WTC11 (cell line): ENCODE results near the gene ASIC3. TPM values are rescaled to one million over a fixed set of nuclear protein-coding genes. Genes with fewer than 3 reads are reported as not detected.

Experiments
- ATAC-seq: fragments of 200-7000 bp; cut with Tn5 transposase; 2 replicates; pipeline ENCODE4 v1.10.0; 2021; ENCODE audit warnings: mild to moderate bottlenecking, moderate library complexity
- CTCF ChIA-PET: fragments of 300-600 bp; sonication (Branson Sonifier 250); formaldehyde crosslinking; loops from one replicate; lab custom pipeline; 2021; ENCODE audit warnings: antibody characterized with exemption; lab: Charles Lee
- POLR2A ChIA-PET: fragments of 350-600 bp; sonication (Branson Sonifier 250); formaldehyde crosslinking; loops from one replicate; lab custom pipeline; 2021; ENCODE audit warnings: antibody characterized with exemption; lab: Charles Lee
- DNase-seq: peaks from one replicate; pipeline ENCODE4 v3.0.0; 2021; ENCODE audit warnings: low spot score
- H3K27ac Mint-ChIP-seq: 2 replicates; pipeline ENCODE4 v1.8.0; 2021; ENCODE audit warnings: mixed read lengths
- H3K27me3 Mint-ChIP-seq: 2 replicates; pipeline ENCODE4 v1.8.0; 2021; ENCODE audit warnings: low read depth, mild to moderate bottlenecking, moderate library complexity, mixed read lengths
- H3K36me3 Mint-ChIP-seq: 2 replicates; pipeline ENCODE4 v1.8.0; 2021; ENCODE audit warnings: mixed read lengths
- H3K4me1 Mint-ChIP-seq: 2 replicates; pipeline ENCODE4 v1.8.0; 2022; ENCODE audit warnings: mixed read lengths
- H3K4me3 Mint-ChIP-seq: 2 replicates; pipeline ENCODE4 v1.8.0; 2021; ENCODE audit warnings: mild to moderate bottlenecking, moderate library complexity, mixed read lengths
- H3K9me3 Mint-ChIP-seq: 2 replicates; pipeline ENCODE4 v1.8.0; 2021; ENCODE audit warnings: mixed read lengths
- CTCF ChIP-seq: fragments of 200-600 bp; IDR thresholded peaks from 2 replicates; pipeline ENCODE4 v1.8.0; 2022; ENCODE audit warnings: antibody characterized with exemption
- E2F4 ChIP-seq: sonication (generic); formaldehyde crosslinking; IDR thresholded peaks from 2 replicates; pipeline ENCODE4 v1.8.1; 2022; ENCODE audit warnings: low read depth, mild to moderate bottlenecking, moderate library complexity, missing genetic modification reagents, borderline replicate concordance
- GTF2I ChIP-seq: fragments of 250-450 bp; sonication (Bioruptor Pico); conservative IDR thresholded peaks from 2 replicates; pipeline ENCODE4 v1.4.0; 2021; ENCODE audit warnings: mild to moderate bottlenecking
- KAT7 ChIP-seq: sonication (generic); formaldehyde crosslinking; IDR thresholded peaks from 2 replicates; pipeline ENCODE4 v1.8.1; 2023; ENCODE audit warnings: missing genetic modification reagents, mild to moderate bottlenecking, borderline replicate concordance
- NFYB ChIP-seq: sonication (generic); formaldehyde crosslinking; conservative IDR thresholded peaks from 2 replicates; pipeline ENCODE4 v1.8.0; 2022; ENCODE audit warnings: low read depth, missing genetic modification reagents
- PRDM15 ChIP-seq: sonication (generic); formaldehyde crosslinking; IDR thresholded peaks from 2 replicates; pipeline ENCODE4 v1.8.0; 2022; ENCODE audit warnings: missing genetic modification reagents
- PREB ChIP-seq: sonication (generic); formaldehyde crosslinking; IDR thresholded peaks from 2 replicates; pipeline ENCODE4 v1.8.1; 2022; ENCODE audit warnings: mild to moderate bottlenecking, missing genetic modification reagents, moderate library complexity, borderline replicate concordance
- SOX15 ChIP-seq: fragments of 250-450 bp; sonication (Bioruptor Pico); IDR thresholded peaks from 2 replicates; pipeline ENCODE4 v1.9.0; 2021; ENCODE audit warnings: mild to moderate bottlenecking
- STAT6 ChIP-seq: sonication (generic); formaldehyde crosslinking; conservative IDR thresholded peaks from 2 replicates; pipeline ENCODE4 v1.8.1; 2023; ENCODE audit warnings: mild to moderate bottlenecking, low read depth, missing genetic modification reagents, moderate library complexity
- TCF7 ChIP-seq: sonication (generic); formaldehyde crosslinking; IDR thresholded peaks from 2 replicates; pipeline ENCODE4 v1.8.0; 2022; ENCODE audit warnings: mild to moderate bottlenecking, low read depth, missing genetic modification reagents, moderate library complexity
- TEAD1 ChIP-seq: sonication (generic); formaldehyde crosslinking; IDR thresholded peaks from 2 replicates; pipeline ENCODE4 v1.8.0; 2022; ENCODE audit warnings: mild to moderate bottlenecking, missing genetic modification reagents
- ZMAT4 ChIP-seq: fragments of 250-450 bp; sonication (Bioruptor Pico); IDR thresholded peaks from 2 replicates; pipeline ENCODE4 v1.9.0; 2021; ENCODE audit warnings: mild to moderate bottlenecking
- ZSCAN18 ChIP-seq: fragments of 250-450 bp; sonication (Bioruptor Pico); IDR thresholded peaks from 2 replicates; pipeline ENCODE4 v2.1.2; 2022; ENCODE audit warnings: mild to moderate bottlenecking, moderate library complexity
- total RNA-seq: library from RNA; stranded (reverse); gene quantifications from 3 replicates; pipeline ENCODE4 v1.2.3, GENCODE V29; 2021

Gene ASIC3
- total RNA-seq, 1 experiment from 2014 or later, result 5.5 TPM

GRCh38 chr7:151091003-151091402, 42.7 kb downstream of the ASIC3 start (continued):
- TF ChIP-seq PRDM15 (CRISPR knock-in tag), result no peak
- no peak for TF ChIP-seq ZMAT4
- TF ChIP-seq STAT6, result no peak
- no peak for TF ChIP-seq KAT7 (CRISPR knock-in tag)
- no peak for TF ChIP-seq PREB (CRISPR knock-in tag)
- TF ChIP-seq ZSCAN18 (CRISPR knock-in tag), result no peak
- TF ChIP-seq TEAD1 (CRISPR knock-in tag), result no peak
- no peak for TF ChIP-seq E2F4 (CRISPR knock-in tag)
- no peak for TF ChIP-seq GTF2I (CRISPR knock-in tag)
- TF ChIP-seq TCF7, result no peak
- TF ChIP-seq NFYB, result no peak

GRCh38 chr7:151091431-151091830, 43.1 kb downstream of the ASIC3 start:
- POLR2A ChIA-PET, result no interaction called here
- peak; percentile 63 for ATAC-seq
- Mint-ChIP-seq H3K9me3 (no peaks in the 10 kb centered on the region), H3K4me1 (peaks cover 41% of the 10 kb centered on the region), H3K4me3 (no peak overlapping the region), H3K27me3 (peaks cover 15% of the 10 kb centered on the region), H3K36me3 (peaks cover 10% of the 10 kb centered on the region)
- DNase-seq, result peak; percentile 72
- TF ChIP-seq SOX15 (CRISPR knock-in tag), result no peak
- peak; percentile 35; the same call in 1 of the 2 replicates for TF ChIP-seq CTCF
- TF ChIP-seq, all 79 proteins: peak for 1
- no peak overlapping the region for H3K27ac Mint-ChIP-seq
- CTCF ChIA-PET, result interaction anchor here (0.6 to 10.4 kb wide), 8 partner anchors 11 to 152 kb away, joined by 3 to 118 read pairs (median 4); partner anchors contain the start of gene FASTK
